ENCODE measurements around the gene MYOM3. TPM values are rescaled to one million over a fixed set of nuclear protein-coding genes. Genes with fewer than 3 reads are reported as not detected.

Gene MYOM3
- total and polyA plus RNA-seq, 2 of the 4 experiments (the other 2 are of a cell fraction) = 0.03 TPM; not detected in 1

DNA sequence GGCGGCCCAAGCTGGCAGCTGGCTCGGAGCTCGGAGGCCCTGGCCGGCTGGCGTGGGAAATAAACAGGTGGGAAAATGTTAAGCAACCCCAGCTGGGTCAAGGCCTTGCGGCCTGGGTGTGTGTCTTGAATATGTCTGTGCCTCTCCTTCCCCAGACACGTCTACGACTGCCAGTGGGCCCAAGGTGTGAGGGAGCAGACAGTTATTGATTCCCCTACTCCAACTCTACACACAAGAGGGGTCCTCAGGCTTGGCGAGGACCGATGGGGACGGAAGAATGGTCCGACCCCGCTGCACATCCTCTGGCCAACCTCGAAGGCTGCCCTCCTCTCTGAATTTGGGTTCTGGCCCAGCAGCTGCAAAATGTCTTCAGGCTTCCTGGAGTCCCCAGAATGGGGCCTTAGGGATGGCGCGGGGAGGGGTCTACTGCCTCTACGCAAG, 28.8 kb upstream of the MYOM3 start:
- Histone ChIP-seq H4K5ac (ENCODE audit: low read depth, low read length) (no peak overlapping the region), H3K27me3 (ENCODE audit: control insufficient read depth, insufficient read depth, low read length) (peaks cover 48% of the 10 kb centered on the region), H3K4me1 (ENCODE audit: control insufficient read depth, insufficient read depth, low read length) (no peaks in the 10 kb centered on the region), H4K91ac (ENCODE audit: insufficient read depth, low read depth, low read length) (no peak overlapping the region), H2BK120ac (ENCODE audit: low read depth, low read length) (no peak overlapping the region), H3K18ac (ENCODE audit: low read depth, low read length) (no peak overlapping the region), H3K4me2 (ENCODE audit: low read depth, low read length) (no peak overlapping the region), H3K9me1 (ENCODE audit: insufficient read depth, low read length) (no peaks in the 10 kb centered on the region), H2BK5ac (ENCODE audit: low read depth, low read length, poor library complexity, severe bottlenecking) (no peak overlapping the region), H2AK5ac (ENCODE audit: low read depth, low read length) (no peak overlapping the region), H3K79me1 (ENCODE audit: low read depth in 1 of 2, low read length in 2 of 2) (no peaks in the 10 kb centered on the region), H3K14ac (replicated peaks; ENCODE audit: low read depth, low read length) (no peak overlapping the region), H2BK20ac (ENCODE audit: low read depth, low read length) (no peak overlapping the region), H2AK9ac (replicated peaks; ENCODE audit: low read depth, low read length, poor library complexity) (no peak overlapping the region), H4K8ac (ENCODE audit: low read depth in 2 of 2, low read length in 2 of 2) (no peak overlapping the region), H3K27ac (ENCODE audit: insufficient read depth, low read length) (no peak overlapping the region), H3K9me3 (ENCODE audit: control insufficient read depth, insufficient read depth, low read length) (peaks cover 2% of the 10 kb centered on the region; the same call in 1 of the 2 replicates), H4K20me1 (ENCODE audit: insufficient read depth, low read length) (no peaks in the 10 kb centered on the region), H2BK15ac (ENCODE audit: low read depth, low read length) (no peak overlapping the region), H3K4me3 (ENCODE audit: insufficient read depth, low read depth, low read length) (no peak overlapping the region), H3K56ac (ENCODE audit: extremely low read depth, insufficient read depth, low read length) (no peak overlapping the region), H3K9ac (ENCODE audit: low read depth, low read length) (no peak overlapping the region), H3K36me3 (ENCODE audit: control insufficient read depth, insufficient read depth, low read length) (no peaks in the 10 kb centered on the region), H3K23ac (ENCODE audit: low read depth, low read length) (no peak overlapping the region), H2AFZ (replicated peaks; ENCODE audit: low read length, poor library complexity) (no peak overlapping the region), H3K4ac (ENCODE audit: low read depth, low read length) (no peak overlapping the region)
- no peak for DNase-seq
- ATAC-seq (ENCODE audit: low read depth) = no peak
- CTCF ChIA-PET = no interaction called here
- no TSS peak for BruUV-seq (replicated peaks)
- WGBS, 2 experiments (ENCODE audit: extremely low coverage in 2 of 2, insufficient read length in 1 of 2) = 89% methylated on average over 3 of the region's 17 CpGs; no CpG with 5 or more reads in 1 of the 2 experiments
- POLR2A ChIA-PET (ENCODE audit: unreplicated experiment) = no interaction called here
- dilution Hi-C loops (cut with HindIII; ENCODE audit: low sequenced_read_pairs, unreplicated experiment) = no loop called here
- TF ChIP-seq RFX5 (IDR thresholded peaks at IDR 0.05; ENCODE audit: low read depth, low read length) (no peak), MAZ (IDR thresholded peaks at IDR 0.05; ENCODE audit: borderline replicate concordance, low read depth, low read length) (no peak), MXI1 (IDR thresholded peaks at IDR 0.05; ENCODE audit: borderline replicate concordance, low read depth, low read length) (no peak), CEBPB (IDR thresholded peaks at IDR 0.05; ENCODE audit: low read depth, low read length) (no peak), BHLHE40 (IDR thresholded peaks at IDR 0.05; ENCODE audit: low read depth, low read length) (no peak), MAFK (IDR thresholded peaks at IDR 0.05; ENCODE audit: low read depth, low read length) (no peak), SMC3 (IDR thresholded peaks at IDR 0.05; ENCODE audit: low read depth, low read length) (no peak), RCOR1 (IDR thresholded peaks at IDR 0.05; ENCODE audit: insufficient replicate concordance, low read length) (no peak)
- TF ChIP-seq, protein P1, sequence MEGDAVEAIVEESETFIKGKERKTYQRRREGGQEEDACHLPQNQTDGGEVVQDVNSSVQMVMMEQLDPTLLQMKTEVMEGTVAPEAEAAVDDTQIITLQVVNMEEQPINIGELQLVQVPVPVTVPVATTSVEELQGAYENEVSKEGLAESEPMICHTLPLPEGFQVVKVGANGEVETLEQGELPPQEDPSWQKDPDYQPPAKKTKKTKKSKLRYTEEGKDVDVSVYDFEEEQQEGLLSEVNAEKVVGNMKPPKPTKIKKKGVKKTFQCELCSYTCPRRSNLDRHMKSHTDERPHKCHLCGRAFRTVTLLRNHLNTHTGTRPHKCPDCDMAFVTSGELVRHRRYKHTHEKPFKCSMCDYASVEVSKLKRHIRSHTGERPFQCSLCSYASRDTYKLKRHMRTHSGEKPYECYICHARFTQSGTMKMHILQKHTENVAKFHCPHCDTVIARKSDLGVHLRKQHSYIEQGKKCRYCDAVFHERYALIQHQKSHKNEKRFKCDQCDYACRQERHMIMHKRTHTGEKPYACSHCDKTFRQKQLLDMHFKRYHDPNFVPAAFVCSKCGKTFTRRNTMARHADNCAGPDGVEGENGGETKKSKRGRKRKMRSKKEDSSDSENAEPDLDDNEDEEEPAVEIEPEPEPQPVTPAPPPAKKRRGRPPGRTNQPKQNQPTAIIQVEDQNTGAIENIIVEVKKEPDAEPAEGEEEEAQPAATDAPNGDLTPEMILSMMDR (conservative IDR thresholded peaks at IDR 0.05; ENCODE audit: low read depth, low read length) = no peak
- intact Hi-C loops (cut with micrococcal nuclease) = no loop called here
- in situ Hi-C loops (cut with MboI; ENCODE audit: low sequenced_read_pairs) = no loop called here
